RWPE1 (cell line): ENCODE data around the gene HOXD9.

Source experiments
- CTCF ChIA-PET: fragments of 350-600 bp; sonication (Branson Sonifier 250); formaldehyde crosslinking; extraction: SDS; loops from one replicate; lab custom pipeline; 2021; lab: Yijun Ruan, JAX
- POLR2A ChIA-PET: fragments of 400-600 bp; formaldehyde crosslinking; extraction: SDS; loops from one replicate; lab custom pipeline; 2020; ENCODE audit warnings: antibody characterized with exemption; ENCODE audit not compliant: low non-redundant PET; lab: Yijun Ruan, JAX
- DNase-seq: peaks from one replicate; pipeline ENCODE4 v3.0.0; 2012; ENCODE audit warnings: low spot score
- H3K27ac ChIP-seq: fragments of 450-650 bp; 2 replicates; pipeline ENCODE4 v1.5.1; 2017
- CTCF ChIP-seq: fragments of 450-650 bp; conservative IDR thresholded peaks from 2 replicates; pipeline ENCODE4 v1.5.1; 2017; ENCODE audit warnings: low read depth, mild to moderate bottlenecking

Gene HOXD9

DNA sequence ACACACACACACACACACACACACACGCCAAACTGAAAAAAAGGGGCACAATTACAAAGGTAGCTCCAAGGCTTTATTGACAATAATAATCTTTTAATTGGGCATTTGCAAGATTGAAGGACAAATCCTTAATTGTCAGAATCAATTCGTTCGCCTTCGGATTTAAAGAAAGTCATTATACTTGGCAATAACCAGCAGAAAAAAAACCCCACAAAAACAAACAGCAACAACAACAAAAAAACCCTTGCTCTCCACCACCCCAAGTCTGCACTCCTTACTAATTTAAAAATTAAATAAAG, 5.2 kb downstream of the HOXD9 start:
- no peak overlapping the region for H3K27ac ChIP-seq
- CTCF ChIA-PET: interaction anchor here (0.7 to 3.2 kb wide), 8 partner anchors 13 to 1021 kb away, joined by 3 to 42 read pairs (median 5); no protein-coding TSS in a partner anchor
- no peak for TF ChIP-seq CTCF
- DNase-seq: no peak
- POLR2A ChIA-PET: no interaction called here

- POLR2A ChIA-PET: no interaction called here
- CTCF ChIA-PET: interaction anchor here (1.1 to 3.2 kb wide), 3 partner anchors 12 to 524 kb away, joined by 4 to 42 read pairs (median 4); no protein-coding TSS in a partner anchor
- TF ChIP-seq CTCF: no peak
- no peak for DNase-seq
- H3K27ac ChIP-seq: peak overlapping the region; percentile 93
These were observed 5.9 kb downstream of the HOXD9 start for GRCh38 chr2:176128172-176128981.

DNA sequence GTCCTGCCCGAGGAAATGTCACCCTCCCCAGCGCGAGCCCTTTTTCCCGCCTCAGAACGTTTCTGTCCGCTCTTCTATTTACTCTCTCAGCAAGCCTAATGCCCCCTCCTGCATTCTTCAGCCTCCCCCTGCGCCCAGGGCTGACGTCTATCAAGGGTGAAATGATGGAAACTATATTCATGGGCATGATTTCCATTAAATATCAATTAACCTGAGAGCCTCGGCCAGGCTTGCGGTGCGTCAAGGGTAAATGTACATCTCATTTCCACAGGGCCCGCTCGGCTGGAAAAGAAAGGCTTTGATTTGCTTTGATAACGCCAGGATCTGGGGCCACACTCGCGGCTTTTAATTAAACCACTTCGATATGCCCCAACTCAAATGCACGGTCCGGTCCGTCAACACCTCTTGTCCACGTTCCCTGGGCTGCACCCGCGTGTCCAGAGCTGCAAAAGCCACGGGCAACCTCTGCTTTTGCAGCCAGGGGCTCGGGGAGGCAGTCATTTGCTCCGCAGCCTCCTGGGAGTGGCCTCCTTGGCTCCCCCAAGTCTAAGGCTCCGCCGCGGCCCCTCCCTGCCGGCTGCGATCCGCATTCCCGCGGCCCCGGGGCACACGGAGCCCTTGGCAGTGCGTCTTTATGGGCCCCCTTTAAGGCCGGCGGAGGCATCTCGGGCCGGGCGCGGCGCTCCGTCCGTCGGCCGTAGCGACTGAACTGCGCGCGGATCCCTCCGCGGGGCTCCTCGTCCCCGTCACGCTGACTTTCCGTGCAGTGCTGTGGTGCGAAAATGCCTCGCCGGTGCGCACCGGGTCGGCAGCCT, 6.7 kb downstream of the HOXD9 start, which contains the start of gene HOXD8:
Gene HOXD8, plus strand, starts transcription at position 724 of the 815 bp plus-strand sequence. CDS start 662 bp downstream, outside the sequence.
- peak within 1 kb of the TSS; percentile 93 for H3K27ac ChIP-seq
- ChIA-PET CTCF (interaction anchor here (3.2 kb wide), 1 partner anchor 523 kb away, joined by 42 read pairs; no protein-coding TSS in a partner anchor), POLR2A (no interaction called here)
- TF ChIP-seq CTCF: no peak
- DNase-seq: no peak

- CTCF ChIA-PET: interaction anchor here (0.6 to 2.0 kb wide), 4 partner anchors 11 to 524 kb away, joined by 3 to 10 read pairs (median 8); no protein-coding TSS in a partner anchor
- no peak for TF ChIP-seq CTCF
- no peak for DNase-seq
- H3K27ac ChIP-seq: peak overlapping the region; percentile 93
- POLR2A ChIA-PET: no interaction called here
These were observed 7.3 kb downstream of the HOXD9 start for GRCh38 chr2:176129813-176130146.

DNA sequence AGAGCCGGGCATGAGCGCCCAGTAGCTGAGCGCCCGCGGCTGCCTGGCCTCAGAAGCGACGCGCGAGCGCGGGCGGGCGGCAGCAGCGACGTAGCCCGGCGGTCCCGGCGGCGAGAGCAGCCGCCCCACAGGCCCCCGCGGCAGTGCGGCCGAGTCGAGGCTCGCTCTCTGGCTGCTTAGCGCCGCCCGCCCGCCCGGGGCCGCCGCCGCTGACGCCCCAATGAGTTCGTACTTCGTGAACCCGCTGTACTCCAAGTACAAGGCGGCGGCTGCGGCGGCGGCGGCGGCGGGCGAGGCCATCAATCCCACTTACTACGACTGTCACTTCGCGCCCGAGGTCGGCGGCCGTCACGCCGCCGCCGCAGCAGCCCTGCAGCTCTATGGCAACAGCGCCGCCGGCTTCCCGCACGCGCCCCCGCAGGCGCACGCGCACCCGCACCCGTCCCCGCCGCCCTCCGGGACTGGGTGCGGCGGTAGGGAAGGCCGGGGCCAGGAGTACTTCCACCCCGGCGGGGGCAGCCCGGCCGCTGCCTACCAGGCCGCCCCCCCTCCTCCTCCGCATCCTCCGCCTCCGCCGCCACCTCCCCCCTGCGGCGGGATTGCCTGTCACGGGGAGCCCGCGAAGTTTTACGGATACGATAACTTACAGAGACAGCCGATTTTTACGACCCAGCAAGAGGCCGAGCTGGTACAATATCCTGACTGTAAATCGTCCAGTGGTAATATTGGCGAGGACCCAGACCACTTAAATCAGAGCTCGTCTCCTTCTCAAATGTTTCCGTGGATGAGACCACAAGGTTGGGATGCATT, 7.8 kb downstream of the HOXD9 start:
- POLR2A ChIA-PET: no interaction called here
- CTCF ChIA-PET: interaction anchor here (0.6 to 2.0 kb wide), 5 partner anchors 10 to 530 kb away, joined by 3 to 10 read pairs (median 6); no protein-coding TSS in a partner anchor
- peak overlapping the region; percentile 93 for H3K27ac ChIP-seq
- TF ChIP-seq CTCF: no peak
- DNase-seq: peak; percentile 49
